ENCODE data around the gene CYB5B. TPM values are rescaled to one million over a fixed set of nuclear protein-coding genes. Genes with fewer than 3 reads are reported as not detected.

The CYB5B gene
- total RNA-seq, 4 donors from 2014 or later = 29.1 to 74.0 (median 46.6) TPM

DNA sequence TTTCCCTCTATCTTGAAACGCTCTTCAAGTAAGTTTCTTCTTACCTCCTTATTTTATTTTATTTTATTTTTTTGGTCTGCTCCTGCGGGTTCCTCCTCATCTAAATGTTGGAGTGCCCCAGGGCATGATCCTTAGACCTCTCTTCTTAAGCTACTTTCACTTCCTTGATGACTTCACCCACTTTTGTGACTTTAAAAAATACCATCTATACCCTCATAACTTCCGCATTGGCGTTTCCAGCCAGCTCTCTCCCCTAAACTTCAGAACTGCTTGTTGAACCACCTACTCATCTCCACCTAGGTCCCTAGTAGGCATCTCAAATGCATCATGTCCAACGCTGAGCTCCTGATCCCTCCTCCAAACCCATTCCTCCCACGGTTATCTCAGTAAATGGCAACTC is 89.9 kb downstream of the CYB5B start:
- no peak for TF ChIP-seq CTCF (IDR thresholded peaks at IDR 0.05; ENCODE audit: low read depth)

Other genes with a start within 250 kb of the CYB5B start
- gene SNTB2, start 237.5 kb upstream of the CYB5B start, total RNA-seq = 10 to 100 TPM; 29.6 to 64.2 (median 47.1) TPM
- gene VPS4A, start 113.3 kb upstream of the CYB5B start, total RNA-seq = 10 to 100 TPM; 21.4 to 50.1 (median 27.6) TPM
- 10 to 100 TPM in 1 of 4 donors, 1 to 10 TPM in 3; 5.9 to 24.3 (median 8.3) TPM for gene PDF, start 94.0 kb upstream of the CYB5B start, total RNA-seq
- gene COG8, start 85.1 kb upstream of the CYB5B start, total RNA-seq = 10 to 100 TPM; 27.9 to 40.1 (median 37.5) TPM
- 10 to 100 TPM in 3 of 4 donors, 1 to 10 TPM in 1; 9.2 to 13.2 (median 11.0) TPM for gene NIP7, start 84.8 kb upstream of the CYB5B start, total RNA-seq
- 1 to 10 TPM in 1 of 4 donors, under 1 TPM in 1, not detected in 2; 0.88 to 1.3 TPM for gene TMED6, start 72.8 kb upstream of the CYB5B start, total RNA-seq
- 10 to 100 TPM; 14.7 to 40.4 (median 18.7) TPM for gene TERF2, start 38.6 kb upstream of the CYB5B start, total RNA-seq
- 10 to 100 TPM; 49.8 to 64.3 (median 58.6) TPM for gene NFAT5, start 141.3 kb downstream of the CYB5B start, total RNA-seq

Measured in subcutaneous adipose tissue (tissue), 4 donors.